Astrocyte (in vitro differentiated cells and primary cell): ENCODE data around the gene ZFHX3. TPM values are rescaled to one million over a fixed set of nuclear protein-coding genes. Genes with fewer than 3 reads are reported as not detected.

Source experiments
- DNase-seq: peaks from one replicate; pipeline ENCODE4 v3.0.0-alpha.2; 2010; ENCODE audit warnings: low read depth
- FAIRE-seq: peaks from 2 replicates; lab custom pipeline; 2011; peaks lifted over from hg19 to GRCh38; lab: Jason Lieb, UNC
- H2AFZ ChIP-seq: 2 replicates; pipeline ENCODE4 v1.6.0; 2012; ENCODE audit warnings: low read depth, low read length, inconsistent platforms
- H3K27ac ChIP-seq: 2 replicates; pipeline ENCODE4 v1.5.1; 2011; ENCODE audit warnings: low read depth, low read length, inconsistent platforms
- H3K27me3 ChIP-seq: 2 replicates; pipeline ENCODE4 v1.6.0; 2011; ENCODE audit warnings: low read length, inconsistent platforms; ENCODE audit not compliant: insufficient read depth
- H3K36me3 ChIP-seq: 2 replicates; pipeline ENCODE4 v1.5.1; 2011; ENCODE audit warnings: low read length, inconsistent platforms; ENCODE audit not compliant: insufficient read depth
- H3K4me1 ChIP-seq: 2 replicates; pipeline ENCODE4 v1.5.1; 2011; ENCODE audit warnings: low read length, inconsistent platforms; ENCODE audit not compliant: insufficient read depth
- H3K4me2 ChIP-seq: 2 replicates; pipeline ENCODE4 v1.6.0; 2012; ENCODE audit warnings: low read length, inconsistent platforms
- H3K4me3 ChIP-seq: 2 replicates; pipeline ENCODE4 v1.5.1; 2011; ENCODE audit warnings: low read depth, mild to moderate bottlenecking, low read length, inconsistent platforms; ENCODE audit not compliant: insufficient read depth
- H3K79me2 ChIP-seq: 2 replicates; pipeline ENCODE4 v1.6.0; 2012; ENCODE audit warnings: mild to moderate bottlenecking, low read length, inconsistent platforms; ENCODE audit not compliant: insufficient read depth
- H3K9ac ChIP-seq: 2 replicates; pipeline ENCODE4 v1.6.0; 2012; ENCODE audit warnings: mild to moderate bottlenecking, low read length, inconsistent platforms
- H3K9me3 ChIP-seq: 2 replicates; pipeline ENCODE4 v1.5.1; 2012; ENCODE audit warnings: low read depth, mild to moderate bottlenecking, low read length, inconsistent platforms; ENCODE audit not compliant: insufficient read depth
- H4K20me1 ChIP-seq: 2 replicates; pipeline ENCODE4 v1.6.0; 2012; ENCODE audit warnings: low read length, inconsistent platforms; ENCODE audit not compliant: insufficient read depth
- H3K27ac Mint-ChIP-seq: one replicate; pipeline ENCODE4 v1.8.0; 2021; ENCODE audit warnings: mild to moderate bottlenecking, mixed read lengths; ENCODE audit not compliant: unreplicated experiment
- H3K27me3 Mint-ChIP-seq: one replicate; pipeline ENCODE4 v1.8.0; 2021; ENCODE audit warnings: low read depth, mixed read lengths; ENCODE audit not compliant: unreplicated experiment
- H3K36me3 Mint-ChIP-seq: one replicate; pipeline ENCODE4 v1.8.0; 2021; ENCODE audit warnings: low read depth, mixed read lengths; ENCODE audit not compliant: unreplicated experiment
- H3K4me1 Mint-ChIP-seq: one replicate; pipeline ENCODE4 v1.8.0; 2021; ENCODE audit warnings: low read depth, mixed read lengths; ENCODE audit not compliant: unreplicated experiment
- H3K4me3 Mint-ChIP-seq: one replicate; pipeline ENCODE4 v1.8.0; 2021; ENCODE audit warnings: mild to moderate bottlenecking, moderate library complexity, mixed read lengths; ENCODE audit not compliant: unreplicated experiment
- H3K9me3 Mint-ChIP-seq: one replicate; pipeline ENCODE4 v1.8.0; 2021; ENCODE audit warnings: mild to moderate bottlenecking, mixed read lengths; ENCODE audit not compliant: unreplicated experiment
- EZH2 ChIP-seq: IDR thresholded peaks from 2 replicates; pipeline ENCODE4 v1.6.1; 2012; ENCODE audit warnings: mild to moderate bottlenecking, low read length, inconsistent platforms; ENCODE audit not compliant: insufficient read depth
- total RNA-seq: library from RNA; stranded (reverse); gene quantifications from 2 replicates; pipeline ENCODE4 v1.2.1, GENCODE V29; 2021
- TF ChIP-seq, protein P1 (sequence below): IDR thresholded peaks from 2 replicates; pipeline ENCODE4 v1.5.1; 2011; ENCODE audit warnings: low read depth, mild to moderate bottlenecking, inconsistent platforms, low read length, moderate library complexity; ENCODE audit not compliant: insufficient read depth

Gene ZFHX3
- total RNA-seq, 1 donor from 2014 or later, result 19.7 TPM

DNA sequence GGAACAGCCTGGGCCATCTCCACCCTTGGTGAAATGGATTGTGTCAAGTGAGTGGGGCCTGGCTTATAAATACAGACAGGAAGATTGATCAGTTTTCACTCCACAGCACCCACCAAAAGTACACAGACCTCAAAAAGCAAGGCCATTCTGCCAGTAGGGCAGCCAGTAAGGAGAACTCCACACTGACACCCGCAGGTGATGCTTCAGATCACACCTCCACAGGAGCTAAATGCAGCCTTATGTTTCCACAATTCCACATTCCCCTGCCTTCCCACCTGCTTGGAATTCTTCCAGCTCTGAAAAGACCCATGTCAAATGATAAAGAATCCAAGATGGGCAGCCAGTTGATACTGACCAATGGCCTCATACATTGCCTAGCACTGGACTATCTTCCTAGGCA lies 191.1 kb downstream of the ZFHX3 start:
- peaks cover 25% of the 10 kb centered on the region for H3K79me2 ChIP-seq
- Mint-ChIP-seq H3K27ac (no peak overlapping the region), H3K36me3 (peaks cover 10% of the 10 kb centered on the region), H3K9me3 (no peaks in the 10 kb centered on the region), H3K4me3 (no peak overlapping the region), H3K4me1 (peaks cover 1% of the 10 kb centered on the region), H3K27me3 (no peaks in the 10 kb centered on the region)
- H3K4me2 ChIP-seq, result no peak overlapping the region
- H3K27ac ChIP-seq, result no peak overlapping the region
- H3K9ac ChIP-seq, result no peak overlapping the region
- TF ChIP-seq, protein P1, sequence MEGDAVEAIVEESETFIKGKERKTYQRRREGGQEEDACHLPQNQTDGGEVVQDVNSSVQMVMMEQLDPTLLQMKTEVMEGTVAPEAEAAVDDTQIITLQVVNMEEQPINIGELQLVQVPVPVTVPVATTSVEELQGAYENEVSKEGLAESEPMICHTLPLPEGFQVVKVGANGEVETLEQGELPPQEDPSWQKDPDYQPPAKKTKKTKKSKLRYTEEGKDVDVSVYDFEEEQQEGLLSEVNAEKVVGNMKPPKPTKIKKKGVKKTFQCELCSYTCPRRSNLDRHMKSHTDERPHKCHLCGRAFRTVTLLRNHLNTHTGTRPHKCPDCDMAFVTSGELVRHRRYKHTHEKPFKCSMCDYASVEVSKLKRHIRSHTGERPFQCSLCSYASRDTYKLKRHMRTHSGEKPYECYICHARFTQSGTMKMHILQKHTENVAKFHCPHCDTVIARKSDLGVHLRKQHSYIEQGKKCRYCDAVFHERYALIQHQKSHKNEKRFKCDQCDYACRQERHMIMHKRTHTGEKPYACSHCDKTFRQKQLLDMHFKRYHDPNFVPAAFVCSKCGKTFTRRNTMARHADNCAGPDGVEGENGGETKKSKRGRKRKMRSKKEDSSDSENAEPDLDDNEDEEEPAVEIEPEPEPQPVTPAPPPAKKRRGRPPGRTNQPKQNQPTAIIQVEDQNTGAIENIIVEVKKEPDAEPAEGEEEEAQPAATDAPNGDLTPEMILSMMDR, result peak; percentile 41
- TF ChIP-seq EZH2, result no peak
- no peak for DNase-seq
- no peak overlapping the region for H3K4me3 ChIP-seq
- H3K27me3 ChIP-seq, result no peaks in the 10 kb centered on the region
- H3K9me3 ChIP-seq, result no peaks in the 10 kb centered on the region
- H4K20me1 ChIP-seq, result peaks cover 7% of the 10 kb centered on the region
- peaks cover 16% of the 10 kb centered on the region for H3K4me1 ChIP-seq
- no peaks in the 10 kb centered on the region for H3K36me3 ChIP-seq
- peak; percentile 29 for FAIRE-seq
- no peak overlapping the region for H2AFZ ChIP-seq

DNA sequence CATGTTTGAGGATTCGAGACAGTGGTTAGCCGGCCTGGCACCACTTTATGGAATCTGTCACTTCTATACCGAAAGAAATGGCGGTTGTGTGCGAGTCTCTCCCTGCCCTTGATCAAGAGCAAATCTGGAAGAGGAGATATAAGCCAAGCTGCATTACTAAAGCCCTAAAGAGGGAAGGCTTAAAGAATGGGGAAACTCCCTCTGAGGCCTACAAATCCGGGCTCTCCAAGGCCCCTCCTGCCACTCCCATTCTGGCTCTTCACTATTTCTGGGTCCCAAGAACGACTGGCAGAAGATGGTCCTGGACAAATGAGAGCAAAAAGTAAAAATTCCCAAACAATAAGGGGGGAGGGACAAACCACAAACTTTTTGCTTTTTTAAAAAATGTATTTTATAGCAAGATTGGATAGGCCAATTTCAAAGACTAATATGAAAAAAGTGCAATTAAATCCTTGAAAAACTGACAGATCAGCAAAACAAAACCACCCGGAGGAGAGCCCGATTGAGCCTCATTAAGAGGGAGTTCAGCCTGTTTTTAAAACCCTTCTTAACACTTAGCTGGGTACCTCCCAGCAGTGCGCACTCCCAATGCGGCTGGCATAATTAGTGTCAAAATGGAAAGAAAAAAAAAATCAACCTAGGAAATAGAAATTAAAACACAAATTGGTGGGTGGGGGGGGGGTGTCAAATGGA lies 193.5 kb downstream of the ZFHX3 start:
- H3K27ac ChIP-seq, result no peak overlapping the region
- Mint-ChIP-seq H3K4me3 (no peak overlapping the region), H3K27ac (no peak overlapping the region), H3K36me3 (peaks cover 8% of the 10 kb centered on the region), H3K9me3 (no peaks in the 10 kb centered on the region), H3K27me3 (no peaks in the 10 kb centered on the region), H3K4me1 (peaks cover 1% of the 10 kb centered on the region)
- H4K20me1 ChIP-seq, result peaks cover 7% of the 10 kb centered on the region
- H3K4me3 ChIP-seq, result no peak overlapping the region
- H3K4me2 ChIP-seq, result no peak overlapping the region
- H3K27me3 ChIP-seq, result no peaks in the 10 kb centered on the region
- peaks cover 24% of the 10 kb centered on the region for H3K4me1 ChIP-seq
- H2AFZ ChIP-seq, result no peak overlapping the region
- no peak for FAIRE-seq
- no peak for DNase-seq
- no peak for TF ChIP-seq EZH2
- TF ChIP-seq, protein P1, result no peak
- H3K9ac ChIP-seq, result no peak overlapping the region
- H3K36me3 ChIP-seq, result no peaks in the 10 kb centered on the region
- no peaks in the 10 kb centered on the region for H3K9me3 ChIP-seq
- peaks cover 18% of the 10 kb centered on the region for H3K79me2 ChIP-seq
